HPDE6-E6E7 (cell line): ENCODE data around the gene C14orf132.
A peak's percentile ranks its signal among the peaks of the same experiment; 100 is the strongest.

ENCODE experiments used
- DNase-seq: peaks from one replicate; pipeline ENCODE4 v3.0.0; 2011; ENCODE audit warnings: missing footprints; ENCODE audit errors: extremely low spot score

Gene C14orf132

GRCh38 chr14:96082420-96083300 is 43.5 kb downstream of the C14orf132 start:
- no peak for DNase-seq

GRCh38 chr14:96083667-96084320 is 44.6 kb downstream of the C14orf132 start:
- peak; percentile 40 for DNase-seq

GRCh38 chr14:96084796-96085195 is 45.6 kb downstream of the C14orf132 start:
- no peak for DNase-seq

GRCh38 chr14:96085369-96085768 is 46.2 kb downstream of the C14orf132 start:
- DNase-seq, result no peak

- peak; percentile 69 for DNase-seq
Observed at GRCh38 chr14:96086032-96086431, 46.9 kb downstream of the C14orf132 start.

GRCh38 chr14:96086574-96087077 is 47.5 kb downstream of the C14orf132 start:
- no peak for DNase-seq

- DNase-seq, result no peak
Observed at GRCh38 chr14:96088074-96088473, 48.9 kb downstream of the C14orf132 start.

- DNase-seq, result no peak
Observed at GRCh38 chr14:96088481-96088880, 49.3 kb downstream of the C14orf132 start.

GRCh38 chr14:96088911-96089310 is 49.7 kb downstream of the C14orf132 start:
- DNase-seq, result no peak

- DNase-seq, result no peak
Observed at GRCh38 chr14:96089401-96089800, 50.2 kb downstream of the C14orf132 start.

GRCh38 chr14:96090441-96091148 is 51.4 kb downstream of the C14orf132 start:
- DNase-seq, result no peak

GRCh38 chr14:96091149-96091693 is 52.1 kb downstream of the C14orf132 start:
- DNase-seq, result no peak

GRCh38 chr14:96091941-96092411 is 52.8 kb downstream of the C14orf132 start:
- DNase-seq, result no peak

- no peak for DNase-seq
Observed at GRCh38 chr14:96092936-96093335, 53.8 kb downstream of the C14orf132 start.

- no peak for DNase-seq
Observed at GRCh38 chr14:96094211-96094610, 55.0 kb downstream of the C14orf132 start.

- no peak for DNase-seq
Observed at GRCh38 chr14:96094656-96095055, 55.5 kb downstream of the C14orf132 start.

GRCh38 chr14:96095058-96095457 is 55.9 kb downstream of the C14orf132 start:
- DNase-seq, result no peak

GRCh38 chr14:96095581-96096476 is 56.7 kb downstream of the C14orf132 start:
- peak; percentile 42 for DNase-seq

- DNase-seq, result no peak
Observed at GRCh38 chr14:96096639-96097610, 57.8 kb downstream of the C14orf132 start.

GRCh38 chr14:96097752-96098151 is 58.6 kb downstream of the C14orf132 start:
- DNase-seq, result no peak
